HG03108 (cell line): ENCODE data around the gene AATK.

ENCODE experiments used
- ATAC-seq: cut with Tn5 transposase; IDR thresholded peaks from one replicate; pipeline ENCODE4 v1.9.1; 2021; ENCODE audit warnings: moderate library complexity; ENCODE audit not compliant: unreplicated experiment

The AATK gene

GRCh38 chr17:81131486-81132196 lies 34.4 kb downstream of the AATK start:
- ATAC-seq: no peak

GRCh38 chr17:81130385-81131361 lies 35.3 kb downstream of the AATK start:
- ATAC-seq: no peak

- no peak for ATAC-seq
Observed at GRCh38 chr17:81129711-81130367, 36.2 kb downstream of the AATK start.

- no peak for ATAC-seq
Observed at GRCh38 chr17:81129289-81129688, 36.7 kb downstream of the AATK start.

GRCh38 chr17:81128774-81129173 lies 37.2 kb downstream of the AATK start:
- ATAC-seq: no peak

GRCh38 chr17:81128338-81128737 lies 37.7 kb downstream of the AATK start:
- ATAC-seq: no peak

GRCh38 chr17:81127526-81128177 lies 38.4 kb downstream of the AATK start:
- ATAC-seq: no peak

- ATAC-seq: no peak
Observed at GRCh38 chr17:81127133-81127455, 38.9 kb downstream of the AATK start.

GRCh38 chr17:81126281-81127132 lies 39.5 kb downstream of the AATK start:
- no peak for ATAC-seq

- ATAC-seq: no peak
Observed at GRCh38 chr17:81125573-81126081, 40.4 kb downstream of the AATK start.

- ATAC-seq: no peak
Observed at GRCh38 chr17:81124377-81124776, 41.6 kb downstream of the AATK start.

GRCh38 chr17:81123052-81124048 lies 42.7 kb downstream of the AATK start:
- ATAC-seq: no peak

- ATAC-seq: no peak
Observed at GRCh38 chr17:81121841-81122733, 43.9 kb downstream of the AATK start.

GRCh38 chr17:81120695-81121621 lies 45.1 kb downstream of the AATK start:
- ATAC-seq: no peak

- ATAC-seq: no peak
Observed at GRCh38 chr17:81120149-81120484, 45.9 kb downstream of the AATK start.

- ATAC-seq: no peak
Observed at GRCh38 chr17:81119223-81120148, 46.5 kb downstream of the AATK start.
